Right lobe of liver (tissue), 6 donors: Measurements from ENCODE around the gene STH. TPM values are rescaled to one million over a fixed set of nuclear protein-coding genes. Genes with fewer than 3 reads are reported as not detected.

ENCODE experiments used
- ATAC-seq, 4 donors: fragments of 200-7000 bp; cut with Tn5 transposase; one replicate each; pipeline ENCODE4 v1.9.1; 2020; ENCODE audit warnings: mild to moderate bottlenecking in 4 of 4, moderate library complexity in 4 of 4
- DNase-seq, 3 donors: peaks; one replicate each; pipeline ENCODE4 v3.0.0-alpha.2; 2020
- H3K27ac ChIP-seq, 3 donors: fragments of 200-600 bp; one replicate each; pipeline ENCODE4 v1.8.0; 2022
- H3K27me3 ChIP-seq, 2 donors: fragments of 200-600 bp; one replicate each; pipeline ENCODE4 v1.8.0; 2022
- H3K36me3 ChIP-seq, 4 donors: fragments of 200-600 bp; sonication (generic) in 1 of 4; one replicate each; pipeline versions ENCODE4 v1.5.1 to v1.8.0; 2017 to 2022; ENCODE audit warnings: control low read depth in 1 of 4
- H3K4me1 ChIP-seq, 4 donors: fragments of 200-600 bp; sonication (generic) in 1 of 4; one replicate each; pipeline versions ENCODE4 v1.5.1 to v1.8.0; 2017 to 2022; ENCODE audit warnings: control low read depth in 1 of 4
- H3K4me3 ChIP-seq, 3 donors: fragments of 200-600 bp; one replicate each; pipeline ENCODE4 v1.8.0; 2022
- H3K9me3 ChIP-seq, 4 donors: fragments of 200-600 bp; sonication (generic) in 1 of 4; one replicate each; pipeline versions ENCODE4 v1.5.1 to v1.8.0; 2017 to 2022; ENCODE audit warnings: control low read depth in 1 of 4
- CTCF ChIP-seq, 4 donors: fragments of 200-600 bp in 3 of 4; fragments of 450-650 bp in 1 of 4; IDR thresholded peaks; one replicate each; pipeline versions ENCODE4 v1.5.1 to v1.8.0; 2016 to 2022; ENCODE audit warnings: antibody characterized with exemption in 4 of 4, mild to moderate bottlenecking in 2 of 4
- POLR2A ChIP-seq: fragments of 450-650 bp; IDR thresholded peaks from one replicate; pipeline ENCODE4 v1.6.1; 2017; ENCODE audit warnings: antibody characterized with exemption, mild to moderate bottlenecking
- WGBS: methylation state at CpG from one replicate; pipeline ENCODE4 v1.1.6; 2018; ENCODE audit warnings: low coverage, low lambda C conversion rate; ENCODE audit not compliant: insufficient coverage; ENCODE audit errors: missing lambda C conversion rate; 5-methylcytosine and 5-hydroxymethylcytosine counted together
- intact Hi-C, 2 donors: fragments of 100-400 bp; cut with DNase I; formaldehyde crosslinking; loops; one replicate each; pipeline versions ENCODE4 v1.11.2 to v1.14.1; 2022
- total RNA-seq, 6 experiments: library from RNA; depleted of rRNA in 2 of 6; stranded (reverse); fragments of >200 nt in 2 of 6; fragmentation: NEBNext Ultra II Directional in 3 of 6; extraction: Animal tissue kit (Norgen Biotek cat#: 25700) in 3 of 6; gene quantifications; one replicate each; pipeline versions ENCODE4 v1.1.0 to v1.2.4, GENCODE V29; 2016 to 2023
- donor health status: DM: no; HTN: yes; CAD: no.
- donor health status: DM: no; HTN: no; CAD: no.
- donor health status: DM: no; HTN: no; CAD: no.
- donor health status: DM: no; HTN: yes; CAD: no.
- donor health status: DM: no; HTN: yes; CAD: no.

STH gene
- total RNA-seq, 6 experiments from 2014 or later, result not detected

- H3K4me1 ChIP-seq, result no peaks in the 10 kb centered on the region
- no peak overlapping the region for H3K4me3 ChIP-seq
- no peaks in the 10 kb centered on the region for H3K27me3 ChIP-seq
- H3K36me3 ChIP-seq, result no peaks in the 10 kb centered on the region
- intact Hi-C loops, result no loop called here
- 54% methylated on average over 4 of the region's 8 CpGs for WGBS
- no peak for ATAC-seq
- DNase-seq, result no peak
- no peaks in the 10 kb centered on the region for H3K9me3 ChIP-seq
- no peak overlapping the region for H3K27ac ChIP-seq
- TF ChIP-seq CTCF (IDR thresholded peaks at IDR 0.05), result no peak
- no peak for TF ChIP-seq POLR2A
Observed at GRCh38 chr17:45975640-45976295, 23.3 kb upstream of the STH start.

GRCh38 chr17:45976391-45976754 lies 22.7 kb upstream of the STH start:
- no peaks in the 10 kb centered on the region for H3K36me3 ChIP-seq
- no peak overlapping the region for H3K27ac ChIP-seq
- no peak for ATAC-seq
- no peak for DNase-seq
- no peaks in the 10 kb centered on the region for H3K9me3 ChIP-seq
- H3K27me3 ChIP-seq, result no peaks in the 10 kb centered on the region
- TF ChIP-seq CTCF (IDR thresholded peaks at IDR 0.05) (no peak), POLR2A (no peak)
- 100% methylated on average over 1 of the region's 2 CpGs for WGBS
- intact Hi-C loops, result no loop called here
- H3K4me1 ChIP-seq, result no peaks in the 10 kb centered on the region
- H3K4me3 ChIP-seq, result no peak overlapping the region

- 40% methylated on average over 1 of the region's 18 CpGs for WGBS
- intact Hi-C loops, result no loop called here
- Histone ChIP-seq H3K4me1 (no peaks in the 10 kb centered on the region), H3K27ac (no peak overlapping the region), H3K27me3 (no peaks in the 10 kb centered on the region), H3K36me3 (no peaks in the 10 kb centered on the region), H3K9me3 (no peaks in the 10 kb centered on the region), H3K4me3 (no peak overlapping the region)
- DNase-seq (no peak), ATAC-seq (no peak)
- TF ChIP-seq CTCF (IDR thresholded peaks at IDR 0.05) (no peak), POLR2A (no peak)
Observed at GRCh38 chr17:45976755-45977505, 22.1 kb upstream of the STH start.

- Histone ChIP-seq H3K4me3 (no peak overlapping the region), H3K27me3 (no peaks in the 10 kb centered on the region), H3K4me1 (no peaks in the 10 kb centered on the region), H3K36me3 (no peaks in the 10 kb centered on the region), H3K27ac (no peak overlapping the region), H3K9me3 (no peaks in the 10 kb centered on the region)
- DNase-seq (no peak), ATAC-seq (no peak)
- 73% methylated on average over 3 of the region's 4 CpGs for WGBS
- intact Hi-C loops, result no loop called here
- TF ChIP-seq CTCF (IDR thresholded peaks at IDR 0.05) (no peak), POLR2A (no peak)
Observed at GRCh38 chr17:45977506-45977824, 21.6 kb upstream of the STH start.
